RPMI7951 (cell line): Measurements from ENCODE around the gene WDR81. TPM values are rescaled to one million over a fixed set of nuclear protein-coding genes. Genes with fewer than 3 reads are reported as not detected.
A peak's percentile ranks its signal among the peaks of the same experiment; 100 is the strongest.
"Not testable (repeated sequence)": the region's sequence is repeated elsewhere in the genome, so short reads cannot be mapped to it uniquely, and the experiment has no call there.

Source experiments
- DNase-seq: peaks from one replicate; pipeline ENCODE4 v3.0.0-alpha.2; 2012; ENCODE audit warnings: low read depth
- total RNA-seq: library from RNA; depleted of rRNA; stranded (reverse); fragments of >200 nt; shearing (Covaris generic); gene quantifications from 2 replicates; pipeline ENCODE4 v1.2.3, GENCODE V29; 2014

Gene WDR81
- total RNA-seq, 1 experiment from 2014 or later: 5.3 TPM

DNA sequence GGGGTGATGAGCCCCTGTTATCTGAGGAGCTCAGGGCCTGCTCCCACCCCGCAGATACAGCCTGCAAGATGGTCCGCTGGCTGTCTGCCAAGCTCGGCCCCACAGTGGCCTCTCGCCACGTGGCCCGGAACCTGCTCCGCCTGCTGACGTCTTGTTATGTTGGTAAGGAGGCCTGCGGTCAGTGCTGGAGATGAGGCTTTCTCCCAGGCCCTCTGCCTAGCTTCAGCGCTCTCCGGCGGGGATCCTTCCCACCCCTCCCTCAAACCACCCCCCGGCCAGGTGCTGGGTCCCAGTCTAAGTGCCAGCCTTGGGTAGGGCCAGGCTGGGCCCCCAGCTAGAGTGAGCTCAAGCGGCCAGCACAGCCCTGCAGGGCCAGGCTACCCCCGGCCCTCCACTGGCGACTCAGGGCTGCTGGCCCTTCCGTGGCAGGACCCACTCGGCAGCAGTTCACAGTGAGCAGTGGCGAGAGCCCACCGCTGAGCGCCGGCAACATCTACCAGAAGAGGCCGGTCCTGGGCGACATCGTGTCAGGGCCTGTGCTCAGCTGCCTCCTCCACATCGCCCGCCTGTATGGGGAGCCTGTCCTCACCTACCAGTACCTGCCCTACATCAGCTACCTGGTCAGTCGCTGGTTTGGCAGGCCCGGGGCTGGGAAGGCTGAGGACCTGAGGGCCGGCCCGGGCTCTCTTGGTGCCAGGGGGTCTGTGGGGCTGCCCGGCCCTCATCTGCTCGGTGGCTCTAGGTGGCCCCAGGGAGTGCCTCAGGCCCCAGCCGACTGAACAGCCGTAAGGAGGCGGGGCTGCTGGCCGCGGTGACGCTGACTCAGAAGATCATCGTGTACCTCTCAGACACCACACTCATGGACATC is 6.1 kb downstream of the WDR81 start:
- DNase-seq: peak; percentile 71

DNA sequence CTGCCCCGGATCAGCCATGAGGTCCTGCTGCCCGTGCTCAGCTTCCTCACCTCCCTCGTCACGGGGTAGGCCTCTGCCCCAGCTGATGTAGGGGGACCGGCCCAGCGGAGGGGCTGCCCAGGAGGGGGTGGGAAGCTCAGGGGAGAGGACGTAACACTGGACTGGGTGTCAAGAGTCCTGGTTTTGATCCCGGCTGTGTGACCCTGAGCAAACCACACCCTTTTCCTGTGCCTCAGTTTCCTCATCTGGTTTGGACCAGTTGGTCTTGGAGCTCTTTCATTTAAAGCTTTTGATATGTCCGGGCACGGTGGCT is 6.6 kb downstream of the WDR81 start:
- DNase-seq: no peak

DNA sequence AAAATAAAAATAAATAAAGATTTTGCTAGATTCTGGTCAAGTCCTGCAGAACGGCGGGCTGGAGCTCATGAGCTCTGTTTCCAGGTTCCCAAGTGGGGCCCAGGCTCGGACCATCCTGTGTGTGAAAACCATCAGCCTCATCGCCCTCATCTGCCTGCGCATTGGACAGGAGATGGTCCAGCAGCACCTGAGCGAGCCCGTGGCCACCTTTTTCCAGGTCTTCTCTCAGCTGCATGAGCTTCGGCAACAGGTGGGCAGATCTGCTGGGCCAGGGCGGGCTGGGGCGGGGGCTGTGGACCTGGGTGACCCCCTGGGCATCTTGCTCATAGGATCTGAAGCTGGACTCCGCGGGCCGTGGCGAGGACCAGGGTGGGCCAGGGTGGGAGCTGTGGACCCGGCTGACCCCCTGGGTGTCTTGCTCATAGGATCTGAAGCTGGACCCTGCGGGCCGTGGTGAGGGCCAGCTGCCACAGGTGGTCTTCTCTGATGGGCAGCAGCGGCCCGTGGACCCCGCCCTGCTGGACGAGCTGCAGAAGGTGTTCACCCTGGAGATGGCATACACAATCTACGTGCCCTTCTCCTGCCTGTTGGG is 7.8 kb downstream of the WDR81 start:
- no peak for DNase-seq

DNA sequence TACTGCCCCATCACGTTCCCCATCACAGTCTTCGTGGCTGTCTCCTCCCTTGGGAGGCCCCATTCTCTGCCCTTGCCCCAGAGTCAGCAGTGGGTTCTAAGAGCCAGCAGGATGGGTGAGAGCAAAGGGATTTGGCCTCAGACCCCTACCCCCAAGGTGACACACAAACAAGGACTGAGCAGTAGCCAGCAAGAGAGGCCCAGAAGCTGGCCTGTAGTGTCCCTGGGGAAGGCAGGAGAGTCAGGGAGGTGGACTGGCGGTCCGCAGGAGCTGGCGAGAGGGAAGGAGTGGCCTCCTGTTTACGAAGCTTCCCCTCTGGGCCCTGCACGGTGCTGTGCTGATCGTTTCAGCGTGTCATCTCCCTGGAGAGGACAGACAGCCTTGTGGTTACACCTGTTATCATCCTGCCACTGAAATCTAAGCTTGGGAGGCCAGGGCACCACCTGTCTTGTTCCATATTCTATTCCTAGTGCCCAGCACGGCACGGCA is 8.4 kb downstream of the WDR81 start:
- DNase-seq: no peak

DNA sequence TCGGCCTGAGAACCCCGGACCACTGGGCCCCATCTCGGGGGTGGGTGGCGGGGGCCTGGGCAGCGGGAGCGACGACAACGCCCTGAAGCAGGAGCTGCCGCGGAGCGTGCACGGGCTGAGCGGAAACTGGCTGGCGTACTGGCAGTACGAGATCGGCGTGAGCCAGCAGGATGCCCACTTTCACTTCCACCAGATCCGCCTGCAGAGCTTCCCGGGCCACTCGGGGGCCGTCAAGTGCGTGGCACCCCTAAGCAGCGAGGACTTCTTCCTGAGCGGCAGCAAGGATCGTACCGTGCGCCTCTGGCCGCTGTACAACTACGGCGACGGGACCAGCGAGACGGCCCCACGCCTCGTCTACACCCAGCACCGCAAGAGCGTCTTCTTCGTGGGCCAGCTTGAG is 9.3 kb downstream of the WDR81 start:
- no peak for DNase-seq

DNA sequence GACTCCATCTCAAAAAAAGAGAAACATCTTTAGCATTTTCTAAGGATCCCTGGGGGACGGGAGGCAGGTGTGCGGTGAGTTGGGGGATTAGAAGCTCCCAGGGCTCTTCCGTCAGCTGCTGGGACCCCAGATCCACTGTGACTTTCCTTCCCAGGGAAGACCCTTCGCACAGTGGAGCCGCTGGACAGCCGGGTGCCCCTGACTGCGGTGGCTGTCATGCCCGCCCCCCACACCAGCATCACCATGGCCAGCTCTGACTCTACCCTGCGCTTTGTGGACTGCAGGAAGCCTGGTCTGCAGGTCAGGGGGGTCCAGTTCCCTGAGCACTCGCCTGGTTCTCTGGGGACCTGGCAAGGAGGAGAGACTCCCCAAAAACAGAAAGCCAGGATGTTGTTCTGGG is 10.9 kb downstream of the WDR81 start:
- DNase-seq: no peak

DNA sequence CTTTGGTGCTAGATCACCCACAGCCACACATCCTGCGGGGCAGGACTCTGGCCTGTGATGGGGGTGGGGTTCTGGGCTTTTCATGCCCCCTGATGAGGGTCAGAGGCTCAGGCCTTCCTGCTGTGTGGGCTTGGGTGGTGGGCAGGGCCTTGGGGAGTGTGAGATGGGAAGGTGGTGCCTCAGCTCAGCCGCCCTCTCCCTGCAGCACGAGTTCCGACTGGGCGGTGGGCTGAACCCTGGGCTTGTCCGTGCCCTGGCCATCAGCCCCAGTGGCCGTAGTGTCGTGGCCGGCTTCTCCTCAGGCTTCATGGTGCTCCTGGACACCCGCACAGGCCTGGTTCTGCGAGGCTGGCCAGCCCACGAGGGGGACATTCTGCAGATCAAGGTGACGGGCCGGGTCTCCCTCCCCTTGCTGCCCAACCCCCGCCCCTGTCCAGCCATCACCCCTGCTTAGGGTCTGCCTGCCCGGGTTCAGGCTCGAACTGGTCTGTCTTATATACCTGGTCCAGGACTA is 11.4 kb downstream of the WDR81 start:
- DNase-seq: no peak

DNA sequence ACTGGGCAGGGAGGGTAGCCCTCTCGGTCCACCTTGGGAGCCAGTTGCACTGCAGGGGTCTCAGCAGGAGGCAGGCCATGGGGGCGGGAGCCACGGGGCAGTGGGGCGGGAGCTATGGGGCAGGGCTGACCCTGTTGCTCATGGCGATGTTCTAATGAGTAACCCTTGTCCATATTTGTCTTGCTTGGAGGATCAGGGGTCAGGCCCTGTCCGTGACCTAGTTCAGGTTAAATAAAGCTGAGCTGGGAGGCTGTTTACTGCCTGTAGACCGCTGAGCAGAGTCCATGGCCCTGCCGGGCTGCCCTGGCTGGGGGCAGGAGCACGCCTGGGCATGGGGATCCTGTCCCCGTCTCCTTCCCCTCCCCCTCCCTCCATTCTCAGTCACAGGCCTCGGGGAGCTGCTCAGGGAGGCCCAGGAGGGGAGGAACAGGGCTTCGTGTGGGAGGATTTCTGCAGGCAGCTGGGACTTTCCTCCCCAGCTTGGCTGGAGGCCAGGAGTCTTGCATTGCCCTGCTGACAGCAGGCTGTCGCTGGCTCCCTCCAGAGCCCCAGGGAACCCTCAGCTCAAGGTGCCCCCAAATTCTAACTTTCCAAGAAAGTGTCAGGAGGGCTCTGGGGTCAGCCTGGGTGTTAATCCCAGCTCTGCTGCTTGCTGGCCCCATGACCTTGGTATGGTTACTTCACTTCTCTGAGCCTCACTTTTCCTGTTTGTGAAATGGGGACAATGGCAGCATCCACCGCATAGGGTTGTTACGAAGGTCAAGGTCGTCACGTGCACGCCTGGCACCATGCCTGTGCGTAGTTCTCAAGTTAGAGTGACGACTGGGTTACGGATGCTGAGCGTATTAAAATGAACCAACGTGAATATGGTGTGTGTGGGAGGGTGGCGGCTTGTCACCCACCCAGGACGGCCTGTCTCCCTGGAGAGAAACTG is 12.1 kb downstream of the WDR81 start:
- peak; percentile 60 for DNase-seq

DNA sequence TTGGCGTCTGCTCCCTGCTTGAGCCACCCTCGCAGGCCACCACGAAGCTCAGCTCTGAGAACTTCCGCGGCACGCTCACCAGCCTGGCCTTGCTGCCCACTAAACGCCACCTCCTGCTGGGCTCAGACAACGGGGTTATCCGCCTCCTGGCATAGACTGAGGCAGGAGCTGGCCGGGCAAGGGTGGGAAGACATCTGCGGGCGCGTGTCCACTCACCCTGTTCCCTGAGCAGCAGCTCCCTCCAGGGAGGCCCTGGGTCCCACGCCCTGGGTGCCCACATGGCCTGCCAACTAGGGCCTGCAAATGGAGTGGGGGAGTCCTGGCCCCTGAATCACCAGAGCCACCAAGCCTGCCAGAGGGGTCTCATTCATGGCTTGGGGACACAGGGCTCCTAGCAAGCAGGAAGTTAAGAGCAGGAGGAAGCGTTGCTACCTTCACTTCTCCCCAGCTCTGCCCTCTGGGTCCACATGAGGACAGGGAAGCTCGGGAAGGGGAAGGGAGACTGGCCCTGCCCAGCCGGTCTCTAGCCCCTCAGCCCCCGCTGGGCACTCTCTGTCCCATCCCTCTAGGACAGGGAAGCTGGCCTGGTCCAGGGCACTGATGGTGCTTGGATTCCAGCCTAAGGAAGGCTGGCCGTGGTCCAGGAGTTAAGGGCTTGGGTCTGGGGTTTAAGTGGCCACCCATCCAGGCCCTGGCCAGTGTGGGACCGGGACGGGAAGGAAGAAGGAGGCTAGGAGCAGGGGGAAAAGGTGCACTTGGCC is 13.2 kb downstream of the WDR81 start:
- DNase-seq: no peak

DNA sequence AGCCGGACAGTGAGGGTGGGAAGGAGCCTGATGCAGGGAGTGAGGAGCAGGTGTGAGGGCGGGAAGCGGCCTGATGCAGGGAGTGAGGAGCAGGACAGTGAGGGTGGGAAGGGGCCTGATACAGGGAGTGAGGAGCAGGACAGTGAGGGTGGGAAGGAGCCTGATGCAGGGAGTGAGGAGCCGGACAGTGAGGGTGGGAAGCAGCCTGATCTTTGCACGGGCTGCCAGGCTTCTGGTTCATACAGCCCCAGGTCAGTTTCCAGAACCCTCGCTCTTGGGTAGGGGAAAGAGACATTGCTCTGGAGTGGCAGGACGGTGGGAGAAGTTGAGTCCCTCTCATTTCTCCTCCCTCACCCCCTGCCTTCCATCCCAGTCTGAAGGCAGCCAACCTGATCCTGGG is 17.4 kb downstream of the WDR81 start:
- not testable (repeated sequence) for DNase-seq

DNA sequence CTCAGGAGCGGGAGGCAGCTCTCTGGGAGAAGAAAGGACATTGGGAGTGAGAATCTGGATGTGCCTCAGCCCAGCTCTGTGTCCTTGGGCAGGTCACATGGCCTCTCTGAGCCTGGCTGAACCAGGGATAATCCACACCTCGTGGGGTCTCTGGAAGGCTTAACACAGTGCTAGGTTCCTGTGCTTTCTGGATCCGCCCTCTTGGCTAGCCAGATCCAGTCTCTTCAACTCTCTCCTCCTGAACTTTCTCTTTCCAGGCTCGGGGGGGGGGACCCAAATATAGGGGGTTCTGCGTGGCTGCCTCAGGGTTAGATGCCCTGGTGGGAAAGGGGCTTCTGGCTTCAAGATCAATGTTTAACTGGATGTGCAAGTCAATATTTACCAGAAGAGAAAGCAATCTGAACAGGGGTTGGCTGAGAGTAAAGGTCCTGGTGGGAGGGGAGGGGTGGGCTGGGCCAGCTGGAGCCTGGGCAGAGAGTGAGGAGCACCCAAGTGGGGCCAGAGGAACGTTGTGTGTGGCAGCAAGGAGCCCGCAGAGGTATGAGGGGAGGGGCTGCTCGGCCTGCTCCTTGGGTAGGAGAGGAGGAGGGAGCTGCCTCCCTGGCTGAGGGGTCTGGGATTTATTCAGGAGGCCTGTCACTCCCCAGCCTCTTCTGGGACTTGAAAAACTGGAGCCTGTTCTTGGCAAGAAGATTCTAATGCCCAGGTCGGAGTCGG is 18.0 kb downstream of the WDR81 start, which contains the start of gene SERPINF2:
TSS of gene SERPINF2 (plus strand) at position 501 of the 717 bp plus-strand sequence. CDS start 2,125 bp downstream, outside the sequence.
- DNase-seq: no peak

DNA sequence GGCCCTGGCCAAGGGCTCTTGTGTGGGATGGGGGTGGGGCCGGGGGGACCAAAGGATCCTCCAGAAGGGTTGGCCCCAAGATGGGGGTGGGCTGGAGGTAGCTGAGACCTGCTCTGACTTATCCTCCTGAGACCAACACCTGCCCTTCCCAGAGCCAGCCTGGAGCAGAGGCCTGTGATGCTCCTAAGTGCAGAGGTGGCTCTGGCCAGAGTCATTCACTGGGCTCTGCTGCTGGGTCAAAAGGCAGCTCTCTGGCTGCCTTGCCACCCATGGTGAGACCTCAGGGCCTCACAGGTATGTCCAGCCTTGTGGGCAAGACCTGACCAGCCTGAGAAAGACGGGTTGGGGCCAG is 18.6 kb downstream of the WDR81 start:
- DNase-seq: no peak

DNA sequence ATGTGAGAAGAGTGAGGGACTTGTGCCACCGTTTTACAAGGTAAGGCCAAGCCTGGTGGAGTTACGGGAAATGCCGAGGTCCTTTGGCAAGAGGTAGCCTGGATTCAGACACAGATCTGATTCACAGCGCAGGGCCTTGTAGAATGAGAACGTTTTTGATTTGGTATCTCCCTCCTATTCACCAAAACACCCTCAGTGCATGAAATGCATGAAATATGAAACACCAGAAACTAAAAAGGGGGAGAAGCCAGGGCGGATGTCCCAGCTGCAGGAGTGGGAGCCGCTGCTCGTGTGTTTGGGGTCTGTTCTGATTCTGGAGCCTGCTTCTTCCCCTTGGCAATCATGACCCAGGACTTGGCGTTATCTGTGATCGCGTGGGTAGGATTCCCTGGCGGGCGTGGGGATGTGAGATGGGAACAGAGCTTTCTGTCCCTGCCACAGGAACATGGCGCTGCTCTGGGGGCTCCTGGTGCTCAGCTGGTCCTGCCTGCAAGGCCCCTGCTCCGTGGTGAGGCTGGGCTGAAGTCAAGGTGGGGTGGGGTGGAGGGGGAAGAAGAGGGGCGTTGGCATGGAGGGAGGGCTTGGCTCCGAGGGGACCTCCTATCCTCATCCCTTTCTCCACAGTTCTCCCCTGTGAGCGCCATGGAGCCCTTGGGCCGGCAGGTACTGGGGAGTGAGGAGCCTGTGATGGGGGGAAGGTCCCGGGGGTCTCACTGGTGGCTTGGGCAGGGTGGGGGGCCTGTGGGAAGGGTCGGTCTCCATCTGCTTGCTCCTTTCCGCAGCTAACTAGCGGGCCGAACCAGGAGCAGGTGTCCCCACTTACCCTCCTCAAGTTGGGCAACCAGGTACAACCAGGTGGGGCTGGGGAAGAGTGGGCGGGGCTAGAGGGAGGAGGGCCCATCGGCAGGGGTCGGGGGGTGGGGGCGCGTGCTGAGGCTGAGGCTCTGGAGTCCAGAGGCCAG is 20.3 kb downstream of the WDR81 start:
- no peak for DNase-seq

DNA sequence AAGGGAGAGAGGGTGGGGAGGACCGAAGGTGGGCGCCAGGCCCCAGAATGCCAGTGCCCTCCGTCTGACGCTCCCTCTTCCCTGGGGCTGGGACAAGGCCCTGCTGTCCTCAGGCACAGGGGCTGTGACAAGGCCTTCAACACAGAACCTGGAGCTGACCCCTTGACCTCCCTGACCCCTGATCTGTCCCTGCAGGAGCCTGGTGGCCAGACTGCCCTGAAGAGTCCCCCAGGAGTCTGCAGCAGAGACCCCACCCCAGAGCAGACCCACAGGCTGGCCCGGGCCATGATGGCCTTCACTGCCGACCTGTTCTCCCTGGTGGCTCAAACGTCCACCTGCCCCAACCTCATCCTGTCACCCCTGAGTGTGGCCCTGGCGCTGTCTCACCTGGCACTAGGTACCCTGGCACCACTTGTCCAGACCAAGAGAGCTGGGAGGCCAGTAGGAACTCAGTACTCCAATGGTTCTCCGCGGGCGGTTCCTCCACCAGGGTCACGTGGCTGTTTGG is 21.1 kb downstream of the WDR81 start:
- no peak for DNase-seq

DNA sequence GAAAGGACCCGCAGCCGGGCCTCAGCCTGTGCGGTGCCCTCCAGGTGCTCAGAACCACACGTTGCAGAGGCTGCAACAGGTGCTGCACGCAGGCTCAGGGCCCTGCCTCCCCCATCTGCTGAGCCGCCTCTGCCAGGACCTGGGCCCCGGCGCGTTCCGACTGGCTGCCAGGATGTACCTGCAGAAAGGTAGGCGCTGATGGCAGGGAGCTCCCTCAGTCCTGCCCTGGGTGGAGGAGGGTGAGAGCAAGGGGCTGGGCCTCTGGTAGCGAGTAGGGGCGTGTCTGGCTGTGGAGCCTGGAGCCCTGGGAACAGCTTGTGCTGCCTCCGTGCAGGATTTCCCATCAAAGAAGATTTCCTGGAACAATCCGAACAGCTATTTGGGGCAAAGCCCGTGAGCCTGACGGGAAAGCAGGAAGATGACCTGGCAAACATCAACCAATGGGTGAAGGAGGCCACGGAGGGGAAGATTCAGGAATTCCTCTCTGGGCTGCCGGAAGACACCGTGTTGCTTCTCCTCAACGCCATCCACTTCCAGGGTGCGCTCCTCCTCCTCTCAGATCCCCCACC is 22.6 kb downstream of the WDR81 start:
- no peak for DNase-seq

DNA sequence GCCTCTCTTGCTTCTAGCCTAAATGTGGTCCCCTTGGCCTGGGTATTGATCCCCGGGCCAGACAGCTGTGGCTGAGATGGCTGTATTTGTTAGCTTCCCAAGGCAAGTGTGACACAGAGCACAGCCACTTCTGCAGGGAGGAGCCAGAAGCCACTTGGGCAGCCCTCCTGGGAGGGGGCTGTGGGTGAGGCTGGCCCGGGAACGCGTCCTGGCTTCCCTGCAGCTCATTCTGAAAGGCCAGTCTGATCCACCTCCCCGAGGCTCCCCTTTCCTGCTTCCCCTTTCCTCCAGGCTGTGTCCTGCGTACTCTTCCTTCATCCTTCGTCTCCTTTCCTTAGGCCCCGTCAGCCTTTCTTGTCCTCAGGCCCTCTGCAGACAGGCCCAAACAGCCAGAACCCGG is 26.1 kb downstream of the WDR81 start:
- no peak for DNase-seq

DNA sequence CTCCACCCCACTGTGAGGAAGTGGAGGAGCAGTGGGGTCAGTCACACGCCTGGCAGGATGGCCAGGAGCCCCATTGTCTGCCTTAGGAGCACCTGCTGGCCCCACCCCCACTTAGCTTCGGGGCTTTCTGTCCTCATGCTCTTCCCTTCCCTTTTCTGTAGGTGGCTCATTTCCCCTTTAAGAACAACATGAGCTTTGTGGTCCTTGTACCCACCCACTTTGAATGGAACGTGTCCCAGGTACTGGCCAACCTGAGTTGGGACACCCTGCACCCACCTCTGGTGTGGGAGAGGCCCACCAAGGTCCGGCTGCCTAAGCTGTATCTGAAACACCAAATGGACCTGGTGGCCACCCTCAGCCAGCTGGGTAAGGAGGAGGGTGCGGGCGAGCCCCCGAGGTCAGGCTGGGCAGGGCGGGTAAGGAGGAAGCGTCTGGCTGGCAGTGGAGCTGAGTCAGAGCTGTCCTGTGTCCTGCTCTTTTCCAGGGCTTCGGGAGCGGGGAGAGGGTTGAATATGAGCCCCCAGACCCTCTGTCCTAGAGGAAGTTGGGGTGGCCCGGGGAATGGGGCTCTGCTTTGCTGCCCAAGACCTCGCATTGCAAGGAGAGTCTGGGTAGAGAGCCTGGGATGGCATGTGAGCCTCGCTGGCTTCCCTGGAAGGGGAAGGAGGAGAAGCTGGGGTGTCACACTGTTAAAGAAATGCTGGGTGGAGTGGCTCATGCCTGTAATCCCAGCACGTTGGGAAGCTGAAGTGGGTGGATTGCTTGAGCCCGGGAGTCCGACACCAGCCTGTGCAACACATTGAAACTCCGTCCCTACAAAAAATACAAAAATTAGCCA is 28.1 kb downstream of the WDR81 start:
- peak; percentile 36 for DNase-seq
